HG03045 (cell line): Measurements from ENCODE around the gene CEP135.
"Not testable (repeated sequence)": the region's sequence is repeated elsewhere in the genome, so short reads cannot be mapped to it uniquely, and the experiment has no call there.

ENCODE experiments used
- ATAC-seq: cut with Tn5 transposase; IDR thresholded peaks from one replicate; pipeline ENCODE4 v1.9.1; 2021; ENCODE audit warnings: mild to moderate bottlenecking, moderate library complexity; ENCODE audit not compliant: unreplicated experiment

The CEP135 gene

GRCh38 chr4:56062526-56063145 lies 113.9 kb downstream of the CEP135 start:
- ATAC-seq, result no peak

GRCh38 chr4:56066493-56066892 lies 117.7 kb downstream of the CEP135 start:
- no peak for ATAC-seq

- no peak for ATAC-seq
Observed at GRCh38 chr4:56067826-56068225, 119.1 kb downstream of the CEP135 start.

GRCh38 chr4:56072730-56073129 lies 124.0 kb downstream of the CEP135 start:
- ATAC-seq, result not testable (repeated sequence)

GRCh38 chr4:56077676-56078075 lies 128.9 kb downstream of the CEP135 start:
- no peak for ATAC-seq

GRCh38 chr4:56078866-56079265 lies 130.1 kb downstream of the CEP135 start:
- no peak for ATAC-seq

GRCh38 chr4:56080384-56080783 lies 131.6 kb downstream of the CEP135 start:
- no peak for ATAC-seq

- ATAC-seq, result no peak
Observed at GRCh38 chr4:56082829-56083228, 134.1 kb downstream of the CEP135 start.
